ENCODE results near the gene RBM47.
"Not testable (repeated sequence)": the region's sequence is repeated elsewhere in the genome, so short reads cannot be mapped to it uniquely, and the experiment has no call there.

Gene RBM47

DNA sequence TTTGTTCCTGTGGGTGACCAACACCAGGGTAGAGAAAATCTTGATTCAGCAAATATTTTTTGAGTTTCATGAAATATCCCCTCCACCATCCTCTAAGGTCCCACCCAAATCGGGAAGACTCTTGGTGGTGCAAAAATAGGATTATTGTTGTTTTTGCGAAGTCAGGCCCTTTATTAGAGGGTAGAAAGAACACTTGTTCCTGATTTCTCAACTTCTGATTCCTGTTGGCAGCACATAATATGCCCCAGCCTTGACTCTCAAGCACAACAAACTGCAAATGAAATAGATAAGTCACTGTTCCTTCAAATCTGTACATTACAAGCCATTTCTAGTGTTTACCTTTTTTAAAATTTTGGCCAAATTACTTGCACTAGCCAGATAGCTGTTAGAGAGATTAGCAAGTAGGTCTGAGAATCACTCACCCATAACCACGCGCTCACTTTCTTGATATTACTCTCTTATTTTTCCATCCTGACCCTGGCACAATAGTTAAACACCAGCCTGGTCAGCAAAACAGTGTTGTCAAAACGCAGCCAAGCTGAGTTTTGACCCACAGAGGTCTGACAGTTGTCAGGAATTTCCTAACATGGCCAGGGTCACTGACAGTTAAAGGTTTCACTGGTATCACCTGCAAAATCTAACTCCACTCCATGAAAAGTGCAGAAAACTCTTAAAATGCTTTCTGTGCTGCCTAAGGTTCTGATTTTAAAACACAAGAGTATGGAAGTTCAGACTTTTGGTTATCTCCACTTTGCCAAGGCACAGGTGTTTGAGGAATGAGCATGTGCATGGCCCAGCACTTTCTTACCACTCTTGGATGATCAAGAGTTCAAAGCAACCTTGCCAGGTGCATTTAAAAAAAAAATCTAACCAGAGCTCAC lies 69.8 kb downstream of the RBM47 start:
- DNase-seq: no peak

DNA sequence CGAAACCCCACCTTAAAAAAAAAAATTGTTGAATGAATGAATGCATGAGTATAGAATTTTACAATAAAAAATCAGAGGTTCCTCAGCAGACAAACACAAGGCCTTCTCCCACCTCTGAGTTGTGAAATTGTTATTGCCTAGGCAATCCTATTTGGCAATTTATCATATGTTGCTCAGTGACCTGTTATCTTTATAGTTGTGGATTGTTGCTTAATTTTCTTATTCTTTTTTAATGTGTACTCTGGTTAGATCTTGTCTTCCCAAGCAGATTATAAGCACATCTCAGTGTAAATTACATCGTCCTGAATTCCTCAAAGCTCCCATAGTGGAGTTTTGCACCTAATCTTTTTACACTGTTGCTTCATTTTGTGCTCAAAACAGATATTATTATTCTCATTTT lies 71.9 kb downstream of the RBM47 start:
- no peak for DNase-seq

DNA sequence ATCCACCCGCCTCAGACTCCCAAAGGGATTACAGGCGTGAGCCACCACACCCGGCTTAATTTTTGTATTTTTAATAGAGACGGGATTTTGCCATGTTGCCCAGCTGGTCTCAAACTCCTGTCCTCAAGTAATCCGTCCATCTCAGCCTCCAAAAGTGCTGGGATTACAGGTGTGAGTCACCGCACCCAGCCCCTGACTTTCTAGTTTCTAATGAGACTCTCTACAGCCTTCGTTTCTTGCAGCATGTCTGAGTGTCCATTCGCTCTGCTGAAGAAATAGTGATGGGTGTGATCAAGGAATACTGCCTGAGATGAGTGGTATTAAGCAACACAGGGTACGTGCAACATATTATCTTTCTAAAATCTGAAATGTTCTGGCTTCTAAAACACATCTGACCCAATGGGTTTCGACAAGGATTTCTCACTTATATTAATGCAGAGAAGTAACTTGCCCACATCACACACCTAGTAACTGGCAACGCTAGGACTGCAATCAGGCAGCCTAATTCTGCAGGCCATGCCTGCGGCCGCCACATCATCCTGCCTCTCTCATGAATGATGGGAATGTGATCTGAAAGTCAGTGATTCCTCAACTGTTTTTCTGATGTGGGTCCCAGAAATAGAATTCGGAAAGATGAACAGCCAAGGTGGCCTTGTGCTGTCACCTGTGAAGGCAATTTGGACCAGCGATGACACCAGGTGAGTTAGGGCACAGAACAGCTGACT lies 74.3 kb downstream of the RBM47 start:
- no peak for DNase-seq

- not testable (repeated sequence) for DNase-seq
These were observed 75.0 kb downstream of the RBM47 start for GRCh38 chr4:40554641-40555040.

GRCh38 chr4:40553995-40554394 lies 75.7 kb downstream of the RBM47 start:
- DNase-seq: no peak

GRCh38 chr4:40552536-40552935 lies 77.1 kb downstream of the RBM47 start:
- no peak for DNase-seq

DNA sequence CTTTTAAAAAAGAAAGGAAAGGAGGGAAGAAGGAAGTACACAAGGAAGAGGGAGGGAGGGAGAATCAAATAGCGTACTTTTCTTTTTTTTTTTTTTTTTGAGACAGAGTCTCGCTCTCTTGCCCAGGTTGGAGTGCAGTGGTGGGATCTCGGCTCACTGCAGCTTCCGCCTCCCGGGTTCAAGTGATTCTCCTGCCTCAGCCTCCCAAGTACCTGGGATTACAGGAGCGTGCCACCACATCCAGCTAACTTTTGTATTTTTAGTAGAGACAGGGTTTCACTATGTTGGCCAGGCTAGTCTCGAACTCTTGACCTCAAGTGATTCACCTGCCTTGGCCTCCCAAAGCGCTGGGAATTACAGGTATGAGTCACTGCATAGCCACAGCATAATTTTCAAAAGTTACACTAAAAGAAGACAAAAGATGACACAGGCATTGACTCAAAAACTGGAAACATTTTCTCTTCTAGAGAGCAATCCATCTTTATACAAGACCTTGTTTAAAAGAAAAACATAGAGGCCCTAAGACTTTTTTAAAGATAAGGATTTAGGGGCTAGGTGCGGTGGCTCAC lies 78.0 kb downstream of the RBM47 start:
- DNase-seq: peak in 1 of 2 donors; percentile 51

DNA sequence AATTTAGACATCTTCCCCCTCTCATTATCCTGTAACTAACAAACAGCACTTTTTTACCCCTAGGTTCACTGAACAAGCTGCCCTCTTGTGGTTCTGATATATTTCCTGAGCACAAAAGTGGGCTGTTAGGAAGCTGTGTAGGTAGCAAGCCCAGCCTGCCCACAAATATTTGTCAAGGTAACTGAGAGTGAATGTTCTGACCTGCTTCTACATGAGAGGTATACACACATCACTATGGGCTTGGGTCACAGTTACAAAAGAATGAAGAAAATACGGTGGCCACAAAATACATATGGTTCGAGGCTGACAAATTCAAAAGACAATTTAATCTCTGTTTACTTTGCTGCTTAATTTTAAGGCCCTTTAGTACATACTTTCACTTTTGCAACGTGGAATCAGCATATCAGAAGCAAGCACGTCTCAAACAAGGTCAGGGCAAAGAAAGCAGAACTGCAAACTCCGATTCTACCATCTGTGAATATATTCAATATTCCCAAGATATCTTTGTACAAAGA lies 78.7 kb downstream of the RBM47 start:
- DNase-seq: peak in 1 of 2 donors; percentile 42

DNA sequence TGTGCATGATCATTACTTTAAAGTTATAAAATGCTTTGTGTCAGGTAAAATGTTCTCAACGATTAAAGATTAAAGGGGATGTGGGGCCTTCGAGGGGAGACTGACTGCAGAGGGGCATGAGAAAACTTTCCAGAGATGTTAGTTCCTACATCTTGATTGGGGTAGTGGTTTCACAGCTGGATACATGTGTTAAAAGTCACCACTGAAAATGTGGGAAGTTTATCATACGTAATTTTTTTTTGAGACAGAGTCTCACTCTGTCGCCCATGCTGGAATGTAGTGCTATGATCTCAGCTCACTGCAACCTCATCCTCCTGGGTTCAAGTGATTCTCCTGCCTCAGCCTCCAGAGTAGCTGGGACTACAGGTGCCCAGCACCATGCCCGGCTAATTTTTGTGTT lies 79.5 kb downstream of the RBM47 start:
- no peak for DNase-seq

GRCh38 chr4:40548256-40548655 lies 81.4 kb downstream of the RBM47 start:
- DNase-seq: no peak

DNA sequence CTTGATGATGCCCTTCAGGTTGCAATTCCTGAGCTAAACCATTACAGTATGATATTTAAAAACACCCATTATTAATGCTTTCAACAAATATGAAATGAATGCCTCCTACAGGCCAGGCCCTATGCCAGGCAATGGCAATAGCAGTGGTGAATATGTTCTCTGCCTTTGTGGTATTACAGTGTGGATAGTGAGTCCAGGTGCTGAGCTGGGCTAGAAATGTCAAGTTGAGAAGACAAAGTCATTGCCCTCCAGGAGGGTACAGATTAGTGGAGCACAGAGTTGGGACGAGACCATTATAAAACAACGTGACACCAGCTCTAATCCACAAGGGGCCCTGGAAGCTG lies 81.9 kb downstream of the RBM47 start:
- DNase-seq: no peak

DNA sequence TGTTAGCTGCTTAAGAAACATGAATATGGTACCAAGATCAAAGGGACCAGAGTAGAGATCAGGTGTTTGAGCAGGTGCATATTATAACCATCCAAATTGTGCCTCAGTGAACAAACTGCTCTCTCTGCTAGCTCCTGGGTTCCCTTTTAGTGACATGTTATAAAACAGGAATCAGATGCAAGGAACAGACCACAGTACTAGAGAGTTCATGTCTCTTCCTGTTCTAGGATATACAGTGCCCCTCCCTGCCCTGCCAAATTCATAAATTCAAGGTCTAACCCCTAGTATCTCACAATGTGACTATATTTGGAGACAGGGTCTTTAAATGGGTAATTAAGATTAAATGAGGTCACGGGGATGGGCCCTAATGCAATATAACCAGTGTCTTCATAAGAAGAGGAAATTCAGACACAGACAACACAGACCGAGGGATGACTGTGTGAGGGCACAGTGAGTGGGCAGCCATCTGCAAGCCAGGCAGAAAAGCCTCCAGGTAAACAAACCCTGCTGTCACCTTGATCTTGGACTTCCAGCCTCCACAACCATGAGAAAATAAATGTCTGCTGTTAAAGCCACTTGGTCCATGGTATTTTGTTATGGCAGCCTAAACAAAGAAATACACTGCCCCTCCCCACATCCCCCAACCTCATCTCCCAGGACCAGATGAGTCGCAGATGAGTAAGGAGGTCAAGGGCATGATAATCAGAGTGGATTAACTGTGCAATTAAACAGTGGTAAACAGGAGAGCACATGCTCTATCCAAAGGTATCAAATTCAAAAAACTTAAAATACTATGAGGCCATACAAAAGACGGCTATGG lies 82.5 kb downstream of the RBM47 start:
- DNase-seq: no peak

DNA sequence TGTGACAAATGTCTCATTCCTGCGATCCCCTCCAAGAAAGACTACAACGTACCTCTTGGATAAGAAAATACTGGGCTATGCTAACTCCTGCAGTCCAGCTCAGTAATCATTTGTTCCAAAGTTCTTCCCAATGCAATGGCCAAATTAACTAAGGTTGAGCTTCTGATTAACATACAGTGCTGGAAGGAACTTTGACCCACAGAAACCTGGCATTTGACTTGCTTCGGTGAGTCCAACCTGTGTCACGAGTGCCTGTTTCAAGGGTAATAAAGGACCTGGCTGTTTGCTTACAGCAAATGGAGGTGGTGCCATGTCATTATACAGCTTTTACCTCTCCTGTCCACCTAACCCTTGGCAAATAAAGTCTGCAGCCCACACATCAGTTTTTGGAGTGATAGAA lies 83.2 kb downstream of the RBM47 start:
- DNase-seq: no peak

GRCh38 chr4:40545487-40545886 lies 84.2 kb downstream of the RBM47 start:
- not testable (repeated sequence) for DNase-seq

DNA sequence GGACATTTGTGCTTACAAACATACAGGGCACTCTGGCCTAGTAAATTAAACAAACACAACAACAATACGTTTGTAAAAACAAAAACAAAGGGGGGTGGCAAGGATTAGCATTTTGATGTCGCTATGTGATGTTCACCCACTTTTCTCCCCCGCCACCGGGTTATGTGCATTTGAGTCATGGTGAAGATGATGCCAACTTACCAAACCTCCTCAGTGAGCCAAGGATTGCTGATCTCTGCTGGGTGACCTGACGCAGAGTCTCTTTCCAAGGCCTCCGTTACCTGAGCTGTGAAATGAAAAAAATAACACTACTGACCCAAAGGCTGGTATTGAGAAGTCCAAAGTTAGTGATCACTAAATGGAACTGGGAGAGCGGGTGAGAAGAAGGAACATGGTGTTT lies 85.4 kb downstream of the RBM47 start:
- DNase-seq: no peak

GRCh38 chr4:40540800-40541199 lies 88.9 kb downstream of the RBM47 start:
- DNase-seq: no peak

DNA sequence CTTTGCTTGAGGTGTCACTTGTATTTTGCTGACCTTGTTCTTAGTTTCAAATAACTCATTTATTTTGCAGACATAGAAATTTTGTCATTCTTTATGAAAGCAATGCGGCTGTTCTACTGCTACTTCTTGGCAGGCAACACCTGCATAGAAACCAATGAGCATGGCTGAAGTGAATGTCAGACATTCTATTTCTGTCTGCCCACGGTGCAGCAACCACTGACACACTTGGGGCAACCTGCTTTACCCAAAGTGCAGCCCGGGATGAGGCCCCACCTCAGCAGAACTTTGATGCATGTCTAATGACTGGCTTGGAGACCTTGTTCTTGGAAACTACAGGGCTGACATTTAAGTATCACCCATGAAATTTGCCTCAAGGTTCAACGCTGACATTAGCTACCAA lies 93.6 kb downstream of the RBM47 start:
- DNase-seq: no peak

DNA sequence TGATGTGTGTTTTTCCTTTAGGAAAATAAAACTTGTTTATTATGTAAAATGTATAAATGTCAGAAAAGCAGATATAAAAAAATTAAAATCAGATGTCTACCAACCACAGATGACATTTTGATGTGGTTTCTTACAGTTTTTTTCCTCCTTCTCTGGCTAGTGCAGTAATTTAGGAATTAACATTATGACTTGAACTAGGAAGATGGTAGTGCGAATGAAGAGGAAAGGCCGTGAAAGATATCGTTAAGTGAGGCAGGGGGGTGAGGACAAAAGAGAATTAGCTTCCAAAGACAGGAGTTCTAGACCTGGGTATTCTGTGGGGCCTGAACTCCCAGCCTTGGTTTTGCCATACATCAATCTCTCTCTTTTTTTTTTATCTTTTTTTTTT lies 98.0 kb downstream of the RBM47 start:
- no peak for DNase-seq

GRCh38 chr4:40530961-40531635 lies 98.6 kb downstream of the RBM47 start:
- no peak for DNase-seq

- no peak for DNase-seq
These were observed 102.9 kb downstream of the RBM47 start for GRCh38 chr4:40526741-40527140.

- no peak for DNase-seq
These were observed 103.7 kb downstream of the RBM47 start for GRCh38 chr4:40525752-40526598.

Measured in CD4-positive, alpha-beta T cell treated with Interleukin-1 beta for 1 hour (primary cell).